Breast epithelium (tissue), 3 donors: ENCODE results near the gene RSBN1.

Experiments used
- CTCF ChIP-seq, 3 donors: fragments of 450-650 bp; IDR thresholded peaks; one replicate each; pipeline ENCODE4 v1.5.1; 2016 to 2017; ENCODE audit warnings: antibody characterized with exemption in 3 of 3, mild to moderate bottlenecking in 3 of 3, moderate library complexity in 3 of 3
- POLR2A ChIP-seq: fragments of 450-650 bp; IDR thresholded peaks from one replicate; pipeline ENCODE4 v1.6.1; 2016; ENCODE audit warnings: antibody characterized with exemption, mild to moderate bottlenecking, moderate library complexity
- POLR2AphosphoS5 ChIP-seq, 3 donors: sonication (generic); formaldehyde crosslinking; IDR thresholded peaks; one replicate each; pipeline ENCODE4 v1.6.1; 2017; ENCODE audit warnings: antibody characterized with exemption in 3 of 3

- TF ChIP-seq CTCF (IDR thresholded peaks at IDR 0.05): no peak
- no peak for TF ChIP-seq POLR2AphosphoS5 (IDR thresholded peaks at IDR 0.05)
- no peak for TF ChIP-seq POLR2A
Measured at GRCh38 chr1:113747376-113747775, 64.9 kb downstream of the RSBN1 start.
